Kidney (tissue), 14 donors: ENCODE data around the gene AGXT2. TPM values are rescaled to one million over a fixed set of nuclear protein-coding genes. Genes with fewer than 3 reads are reported as not detected.

Experiments
- DNase-seq, 5 donors: peaks; one replicate each; pipeline ENCODE4 v3.0.0-alpha.2; 2013 to 2020
- FAIRE-seq: peaks from 2 replicates; lab custom pipeline; 2012; peaks lifted over from hg19 to GRCh38; lab: Jason Lieb, UNC
- H3K27ac ChIP-seq, 2 donors: one replicate each; pipeline ENCODE4 v1.7.0; 2013; ENCODE audit warnings: low read depth in 2 of 2, low read length in 2 of 2, inconsistent platforms in 1 of 2
- H3K27me3 ChIP-seq: one replicate; pipeline ENCODE4 v1.7.1; 2013; ENCODE audit warnings: low read length, inconsistent platforms; ENCODE audit not compliant: control insufficient read depth, insufficient read depth
- H3K36me3 ChIP-seq, 3 donors: one replicate each; pipeline versions ENCODE4 v1.7.0 to v1.7.1; 2013; ENCODE audit warnings: low read length in 3 of 3, control low read depth in 1 of 3, inconsistent platforms in 1 of 3; ENCODE audit not compliant: insufficient read depth in 3 of 3, control insufficient read depth in 2 of 3
- H3K4me1 ChIP-seq, 3 donors: one replicate each; pipeline versions ENCODE4 v1.7.0 to v1.7.1; 2013; ENCODE audit warnings: low read length in 3 of 3, inconsistent platforms in 1 of 3, low read depth in 1 of 3; ENCODE audit not compliant: control insufficient read depth in 2 of 3, insufficient read depth in 2 of 3
- H3K4me3 ChIP-seq, 3 donors: one replicate each; pipeline versions ENCODE4 v1.7.0 to v1.8.1; 2013; ENCODE audit warnings: low read length in 3 of 3, control low read depth in 1 of 3, inconsistent platforms in 1 of 3
- H3K9ac ChIP-seq, 3 donors: one replicate each; pipeline versions ENCODE4 v1.7.0 to v1.7.1; 2013; ENCODE audit warnings: low read length in 3 of 3, control low read depth in 1 of 3, inconsistent platforms in 1 of 3
- H3K9me3 ChIP-seq, 3 donors: one replicate each; pipeline versions ENCODE4 v1.7.0 to v1.7.1; 2013; ENCODE audit warnings: low read length in 3 of 3, control low read depth in 1 of 3, inconsistent platforms in 1 of 3; ENCODE audit not compliant: control insufficient read depth in 2 of 3, insufficient read depth in 1 of 3
- CTCF ChIP-seq: IDR thresholded peaks from 3 replicates; pipeline ENCODE4 v1.5.1; 2012; ENCODE audit warnings: mild to moderate bottlenecking, moderate library complexity, borderline replicate concordance; ENCODE audit not compliant: insufficient read depth; ENCODE audit errors: extremely low read depth
- intact Hi-C: fragments of 100-400 bp; cut with DNase I; formaldehyde crosslinking; loops from one replicate; pipeline ENCODE4 v1.11.1; 2022
- polyA plus RNA-seq: library from polyadenylated mRNA; stranded (reverse); fragments of 350-450 nt; fragmentation: Illumina TruSeq; extraction: RNeasy Lipid Tissue Mini Kit (QIAGEN cat#74804); gene quantifications from one replicate; pipeline ENCODE4 v1.2.3, GENCODE V29; 2014; ENCODE audit warnings: low read depth, low replicate concordance; ENCODE audit not compliant: insufficient read depth
- total RNA-seq: library from RNA; stranded (reverse); fragmentation: NEBNext Ultra II Directional; extraction: Animal tissue kit (Norgen Biotek cat#: 25700); gene quantifications from one replicate; pipeline ENCODE4 v1.2.1, GENCODE V29; 2021
- donor health status: control.
- donor health status: control.
- donor health status: control.
- donor health status: control.
- donor health status: control.
- donor health status: DM: yes; HTN: yes; CAD: no.
- donor health status: Normal renal cell carcinoma (clear cell type).

The AGXT2 gene
- total and polyA plus RNA-seq, 2 donors from 2014 or later = 8.0 to 215 TPM

- Histone ChIP-seq H3K9me3 (no peaks in the 10 kb centered on the region), H3K36me3 (peaks cover 0 to 3% (median 0%) of the 10 kb centered on the region in 3 donors), H3K9ac (no peak overlapping the region), H3K4me1 (peaks cover 0 to 7% (median 0%) of the 10 kb centered on the region in 3 donors), H3K4me3 (no peak overlapping the region), H3K27me3 (no peaks in the 10 kb centered on the region), H3K27ac (no peak overlapping the region)
- FAIRE-seq (no peak), DNase-seq (no peak)
- intact Hi-C loops = no loop called here
- no peak for TF ChIP-seq CTCF
Observed at GRCh38 chr5:35063414-35063813, 15.7 kb upstream of the AGXT2 start.

- DNase-seq (peak in 2 of 5 donors; percentile 13 to 43), FAIRE-seq (peak; percentile 21)
- peaks cover 0 to 3% (median 0%) of the 10 kb centered on the region in 3 donors for H3K36me3 ChIP-seq
- H3K4me3 ChIP-seq = no peak overlapping the region
- no peak overlapping the region for H3K9ac ChIP-seq
- peaks cover 0 to 7% (median 0%) of the 10 kb centered on the region in 3 donors for H3K4me1 ChIP-seq
- H3K27ac ChIP-seq = peak overlapping the region in 1 of 2 donors; percentile 5
- no peaks in the 10 kb centered on the region for H3K9me3 ChIP-seq
- intact Hi-C loops = no loop called here
- H3K27me3 ChIP-seq = no peaks in the 10 kb centered on the region
- no peak for TF ChIP-seq CTCF
Observed at GRCh38 chr5:35061211-35061770, 13.5 kb upstream of the AGXT2 start.

GRCh38 chr5:35060236-35060635 lies 12.5 kb upstream of the AGXT2 start:
- Histone ChIP-seq H3K9ac (no peak overlapping the region), H3K27me3 (no peaks in the 10 kb centered on the region), H3K9me3 (no peaks in the 10 kb centered on the region), H3K27ac (no peak overlapping the region), H3K36me3 (no peaks in the 10 kb centered on the region), H3K4me1 (peaks cover 0 to 7% (median 0%) of the 10 kb centered on the region in 3 donors), H3K4me3 (no peak overlapping the region)
- FAIRE-seq = no peak
- no peak for DNase-seq
- intact Hi-C loops = no loop called here
- no peak for TF ChIP-seq CTCF

GRCh38 chr5:35059251-35059650 lies 11.5 kb upstream of the AGXT2 start:
- Histone ChIP-seq H3K4me1 (peaks cover 0 to 7% (median 0%) of the 10 kb centered on the region in 3 donors), H3K9me3 (no peaks in the 10 kb centered on the region), H3K4me3 (no peak overlapping the region), H3K36me3 (no peaks in the 10 kb centered on the region), H3K9ac (no peak overlapping the region), H3K27ac (no peak overlapping the region), H3K27me3 (no peaks in the 10 kb centered on the region)
- FAIRE-seq = no peak
- intact Hi-C loops = no loop called here
- TF ChIP-seq CTCF = no peak
- no peak for DNase-seq
